Vagina (tissue), 2 donors: ENCODE data around the gene PPM1D.

Source experiments
- POLR2A ChIP-seq, 2 donors: fragments of 450-650 bp; IDR thresholded peaks; one replicate each; pipeline ENCODE4 v1.6.1; 2017; ENCODE audit warnings: antibody characterized with exemption in 2 of 2, mild to moderate bottlenecking in 2 of 2, moderate library complexity in 2 of 2
- POLR2AphosphoS5 ChIP-seq, 2 donors: sonication (generic); formaldehyde crosslinking; IDR thresholded peaks; one replicate each; pipeline ENCODE4 v1.9.0; 2017; ENCODE audit warnings: antibody characterized with exemption in 2 of 2, mild to moderate bottlenecking in 2 of 2, low read depth in 1 of 2; ENCODE audit not compliant: insufficient read depth in 1 of 2
- TF ChIP-seq, protein P1 (sequence below), 3 experiments: fragments of 450-650 bp in 2 of 3; fragments of 200-600 bp in 1 of 3; sonication (generic) in 1 of 3; IDR thresholded peaks; one replicate each; pipeline ENCODE4 v1.5.1; 2017 to 2019; ENCODE audit warnings: antibody characterized with exemption in 3 of 3, mild to moderate bottlenecking in 2 of 3, moderate library complexity in 2 of 3

DNA sequence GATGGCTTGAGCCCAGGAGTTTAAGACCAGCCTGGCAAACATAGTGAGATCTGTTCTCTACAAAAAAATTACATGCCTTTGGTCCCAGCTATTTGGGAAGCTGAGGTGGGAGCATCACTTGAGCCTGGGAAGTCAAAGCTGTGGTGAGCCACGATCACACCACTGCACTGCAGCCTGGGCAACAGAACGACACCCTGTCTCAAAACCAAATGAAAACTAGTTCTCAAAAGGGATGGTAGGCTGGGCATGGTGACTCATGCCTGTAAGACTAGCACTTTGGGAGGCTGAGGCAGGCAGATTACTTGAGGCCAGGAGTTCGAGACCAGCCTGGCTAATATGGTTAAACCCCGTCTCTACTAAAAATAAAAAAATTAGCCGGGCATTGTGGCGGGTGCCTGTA is 31.1 kb downstream of the PPM1D start:
- TF ChIP-seq, protein P1, sequence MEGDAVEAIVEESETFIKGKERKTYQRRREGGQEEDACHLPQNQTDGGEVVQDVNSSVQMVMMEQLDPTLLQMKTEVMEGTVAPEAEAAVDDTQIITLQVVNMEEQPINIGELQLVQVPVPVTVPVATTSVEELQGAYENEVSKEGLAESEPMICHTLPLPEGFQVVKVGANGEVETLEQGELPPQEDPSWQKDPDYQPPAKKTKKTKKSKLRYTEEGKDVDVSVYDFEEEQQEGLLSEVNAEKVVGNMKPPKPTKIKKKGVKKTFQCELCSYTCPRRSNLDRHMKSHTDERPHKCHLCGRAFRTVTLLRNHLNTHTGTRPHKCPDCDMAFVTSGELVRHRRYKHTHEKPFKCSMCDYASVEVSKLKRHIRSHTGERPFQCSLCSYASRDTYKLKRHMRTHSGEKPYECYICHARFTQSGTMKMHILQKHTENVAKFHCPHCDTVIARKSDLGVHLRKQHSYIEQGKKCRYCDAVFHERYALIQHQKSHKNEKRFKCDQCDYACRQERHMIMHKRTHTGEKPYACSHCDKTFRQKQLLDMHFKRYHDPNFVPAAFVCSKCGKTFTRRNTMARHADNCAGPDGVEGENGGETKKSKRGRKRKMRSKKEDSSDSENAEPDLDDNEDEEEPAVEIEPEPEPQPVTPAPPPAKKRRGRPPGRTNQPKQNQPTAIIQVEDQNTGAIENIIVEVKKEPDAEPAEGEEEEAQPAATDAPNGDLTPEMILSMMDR (IDR thresholded peaks at IDR 0.05) = no peak
- TF ChIP-seq POLR2AphosphoS5 (IDR thresholded peaks at IDR 0.05; ENCODE audit: insufficient read depth in 1 of 2, low read depth in 1 of 2) (no peak), POLR2A (IDR thresholded peaks at IDR 0.05) (no peak)
